GM10847 (cell line): ENCODE measurements around the gene CHTF8.

ENCODE experiments used
- POLR2A ChIP-seq: IDR thresholded peaks from 2 replicates; pipeline ENCODE4 v1.6.1; 2011; ENCODE audit not compliant: insufficient read length; ENCODE audit errors: extremely low read depth

The CHTF8 gene

DNA sequence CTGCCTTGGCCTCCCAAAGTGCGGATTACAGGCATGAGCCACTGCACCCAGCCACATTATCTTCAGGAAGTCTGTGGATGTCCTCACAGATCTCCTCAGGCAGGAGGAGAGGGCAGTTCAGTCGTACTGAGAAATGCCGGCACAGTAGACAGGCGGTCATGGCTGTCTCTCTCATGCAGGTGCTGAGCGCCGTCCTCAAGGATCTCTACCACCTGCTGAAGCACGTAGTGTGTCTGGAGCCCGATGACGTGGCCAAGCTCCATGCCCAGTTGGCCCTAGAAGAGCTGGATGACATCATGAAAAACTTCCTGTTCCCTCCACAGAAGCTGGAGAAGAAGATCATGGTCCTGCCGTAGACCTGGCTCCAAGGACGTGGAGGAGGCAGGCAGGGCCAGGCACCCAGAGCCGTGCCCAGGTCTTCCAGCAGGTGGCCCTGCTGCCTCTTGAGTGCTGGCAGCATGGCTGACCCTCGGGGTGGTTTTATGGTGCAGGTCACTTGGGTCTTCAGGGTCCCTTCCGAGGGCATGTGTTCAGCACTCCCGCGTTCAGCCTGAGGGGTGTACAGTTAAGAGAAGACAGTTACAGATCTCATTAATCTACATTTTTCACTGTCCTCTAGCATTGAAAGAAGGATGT lies 49.0 kb downstream of the CHTF8 start:
- TF ChIP-seq POLR2A: no peak

GRCh38 chr16:69079697-69080096 lies 52.7 kb downstream of the CHTF8 start:
- no peak for TF ChIP-seq POLR2A

- TF ChIP-seq POLR2A: no peak
Measured at GRCh38 chr16:69078073-69078472, 54.3 kb downstream of the CHTF8 start.

DNA sequence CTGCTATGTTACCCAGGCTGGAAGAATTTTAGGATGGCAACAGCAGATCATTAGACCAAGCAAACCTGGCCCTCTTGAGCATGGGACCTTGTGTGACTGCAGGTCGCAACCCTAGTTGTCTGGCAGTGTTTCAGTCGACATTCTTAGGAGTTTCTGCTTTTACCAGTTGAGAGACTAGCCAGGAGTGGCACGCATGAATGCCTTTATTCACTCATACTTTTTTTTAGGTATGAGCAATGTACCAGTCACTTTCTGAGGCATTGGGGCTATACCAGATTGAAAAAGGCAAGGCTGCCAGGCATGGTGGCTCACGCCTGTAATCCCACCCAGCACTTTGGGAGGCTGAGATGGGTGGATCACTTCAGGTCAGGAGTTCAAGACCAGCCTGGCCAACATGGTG lies 55.1 kb downstream of the CHTF8 start:
- TF ChIP-seq POLR2A: no peak

- TF ChIP-seq POLR2A: no peak
Measured at GRCh38 chr16:69073181-69073702, 59.1 kb downstream of the CHTF8 start.

- TF ChIP-seq POLR2A: no peak
Measured at GRCh38 chr16:69072640-69072974, 59.8 kb downstream of the CHTF8 start.

GRCh38 chr16:69071036-69071435 lies 61.4 kb downstream of the CHTF8 start:
- TF ChIP-seq POLR2A: no peak

- TF ChIP-seq POLR2A: no peak
Measured at GRCh38 chr16:69069504-69069903, 62.9 kb downstream of the CHTF8 start.
